ENCODE measurements around the gene RBM42. TPM values are rescaled to one million over a fixed set of nuclear protein-coding genes. Genes with fewer than 3 reads are reported as not detected.
A peak's percentile ranks its signal among the peaks of the same experiment; 100 is the strongest.

The RBM42 gene
- polyA plus RNA-seq, 6 donors from 2014 or later: 30.6 to 71.1 (median 50.9) TPM

DNA sequence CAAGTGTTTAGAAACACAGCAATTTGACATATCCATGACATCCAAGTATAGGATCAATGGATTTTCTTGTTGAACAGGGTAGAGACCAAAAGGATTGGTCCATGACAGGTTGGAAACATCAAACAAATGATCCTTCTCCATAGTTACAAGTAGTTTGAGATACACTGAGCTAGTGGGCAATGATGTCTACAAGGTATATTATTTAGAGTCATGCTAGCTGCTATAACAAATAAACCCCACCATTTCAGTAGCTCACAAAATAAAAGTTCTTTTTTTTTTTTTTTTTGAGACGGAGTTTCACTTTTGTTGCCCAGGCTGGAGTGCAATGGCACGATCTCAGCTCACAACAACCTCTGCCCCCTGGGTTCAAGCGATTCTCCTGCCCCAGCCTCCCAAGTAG, 21.2 kb upstream of the RBM42 start:
- DNase-seq (no peak), ATAC-seq (ENCODE audit: low read depth in 2 of 2) (no peak)
- H3K27me3 Mint-ChIP-seq: peaks cover 0 to 6% (median under 1%) of the 10 kb centered on the region in 3 donors
- peaks cover 0 to 6% of the 10 kb centered on the region in 2 donors for H3K36me3 Mint-ChIP-seq
- H3K4me1 Mint-ChIP-seq: peaks cover 27 to 45% (median 29%) of the 10 kb centered on the region in 3 donors
- H3K4me3 Mint-ChIP-seq: no peak overlapping the region
- peaks cover 0 to 7% (median 6%) of the 10 kb centered on the region in 7 donors for H3K9me3 Mint-ChIP-seq
- peak overlapping the region in 3 of 6 donors; percentile 53 to 97 (median 75) for H3K27ac Mint-ChIP-seq

DNA sequence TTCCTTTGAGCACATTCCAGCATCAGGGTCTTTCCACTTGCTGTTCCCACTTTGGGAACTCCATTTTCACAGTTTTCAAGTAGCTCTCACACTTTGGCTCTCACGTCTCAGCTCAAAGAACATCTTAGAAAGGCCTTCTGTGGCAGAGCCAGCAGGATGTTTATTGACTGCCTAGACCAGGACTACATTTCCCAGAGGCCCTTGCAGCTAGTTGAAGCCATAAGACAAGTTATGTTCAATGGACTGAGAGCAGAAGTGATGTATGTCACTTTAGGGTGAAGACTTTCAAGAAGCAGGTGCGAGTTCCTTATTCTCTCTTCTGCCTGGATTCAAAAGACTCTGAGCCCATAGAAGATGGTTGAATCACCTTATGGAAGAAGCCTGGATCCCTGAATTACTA, 20.6 kb upstream of the RBM42 start:
- peaks cover 28 to 45% (median 35%) of the 10 kb centered on the region in 3 donors for H3K4me1 Mint-ChIP-seq
- H3K9me3 Mint-ChIP-seq: peaks cover 0 to 7% (median 6%) of the 10 kb centered on the region in 7 donors
- DNase-seq (peak; percentile 40), ATAC-seq (ENCODE audit: low read depth in 2 of 2) (no peak)
- H3K36me3 Mint-ChIP-seq: peaks cover 0 to 6% of the 10 kb centered on the region in 2 donors
- peaks cover 0 to 3% (median 0%) of the 10 kb centered on the region in 3 donors for H3K27me3 Mint-ChIP-seq
- H3K27ac Mint-ChIP-seq: peak overlapping the region; percentile 93 to 98 (median 97)
- H3K4me3 Mint-ChIP-seq: peak overlapping the region in 7 of 8 donors; percentile 20 to 76 (median 56)

DNA sequence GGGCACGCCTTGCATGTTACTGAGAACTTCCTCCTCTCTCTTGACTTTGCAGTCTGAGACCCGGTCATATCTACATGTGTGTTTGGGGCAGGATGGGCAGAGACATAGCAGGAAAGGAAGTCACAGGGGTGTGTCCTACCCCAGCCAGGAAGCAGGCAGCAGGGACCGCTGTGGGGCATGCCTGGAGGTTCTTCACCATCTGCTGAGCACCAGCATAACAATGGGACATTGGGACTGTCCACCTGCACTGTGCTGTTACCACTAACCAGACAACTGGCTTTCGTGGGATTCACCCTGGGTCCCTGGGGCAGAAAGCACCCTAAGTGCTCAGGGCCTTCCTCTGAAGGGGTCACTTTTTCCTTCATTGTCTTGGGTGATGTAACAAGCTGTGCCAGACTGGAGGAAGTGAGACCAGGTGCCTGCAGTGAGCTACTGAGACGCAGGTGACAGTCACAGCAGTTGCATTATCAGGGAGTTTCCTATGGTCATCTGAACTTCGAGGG, 18.9 kb upstream of the RBM42 start:
- H3K4me1 Mint-ChIP-seq: peaks cover 33 to 51% (median 41%) of the 10 kb centered on the region in 3 donors
- H3K9me3 Mint-ChIP-seq: peaks cover 0 to 7% (median 6%) of the 10 kb centered on the region in 7 donors
- peak; percentile 67 to 76 for ATAC-seq (ENCODE audit: low read depth in 2 of 2)
- H3K27me3 Mint-ChIP-seq: no peaks in the 10 kb centered on the region
- DNase-seq: peak; percentile 74
- H3K4me3 Mint-ChIP-seq: peak overlapping the region; percentile 22 to 86 (median 78)
- peak overlapping the region; percentile 97 to 99 (median 98) for H3K27ac Mint-ChIP-seq
- peaks cover 0 to 6% of the 10 kb centered on the region in 2 donors for H3K36me3 Mint-ChIP-seq

DNA sequence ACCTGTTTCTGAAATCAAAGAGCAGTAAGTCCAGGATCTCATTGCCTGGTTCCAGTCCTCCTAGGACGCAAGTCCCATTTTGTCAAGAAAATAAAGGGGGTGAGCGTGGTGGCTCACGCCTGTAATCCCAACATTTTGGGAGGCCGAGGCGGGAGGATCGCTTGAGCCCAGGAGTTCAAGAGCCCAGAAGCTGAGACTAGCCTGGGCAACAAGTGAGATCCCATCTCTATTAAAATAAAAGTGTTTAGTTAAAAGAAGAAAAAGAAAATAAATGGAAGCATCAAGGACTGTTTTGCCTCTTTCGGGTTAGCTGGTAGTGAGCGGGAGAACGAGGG, 16.6 kb upstream of the RBM42 start:
- no peak for ATAC-seq (ENCODE audit: low read depth in 2 of 2)
- peaks cover 6 to 13% of the 10 kb centered on the region in 2 donors for H3K36me3 Mint-ChIP-seq

DNA sequence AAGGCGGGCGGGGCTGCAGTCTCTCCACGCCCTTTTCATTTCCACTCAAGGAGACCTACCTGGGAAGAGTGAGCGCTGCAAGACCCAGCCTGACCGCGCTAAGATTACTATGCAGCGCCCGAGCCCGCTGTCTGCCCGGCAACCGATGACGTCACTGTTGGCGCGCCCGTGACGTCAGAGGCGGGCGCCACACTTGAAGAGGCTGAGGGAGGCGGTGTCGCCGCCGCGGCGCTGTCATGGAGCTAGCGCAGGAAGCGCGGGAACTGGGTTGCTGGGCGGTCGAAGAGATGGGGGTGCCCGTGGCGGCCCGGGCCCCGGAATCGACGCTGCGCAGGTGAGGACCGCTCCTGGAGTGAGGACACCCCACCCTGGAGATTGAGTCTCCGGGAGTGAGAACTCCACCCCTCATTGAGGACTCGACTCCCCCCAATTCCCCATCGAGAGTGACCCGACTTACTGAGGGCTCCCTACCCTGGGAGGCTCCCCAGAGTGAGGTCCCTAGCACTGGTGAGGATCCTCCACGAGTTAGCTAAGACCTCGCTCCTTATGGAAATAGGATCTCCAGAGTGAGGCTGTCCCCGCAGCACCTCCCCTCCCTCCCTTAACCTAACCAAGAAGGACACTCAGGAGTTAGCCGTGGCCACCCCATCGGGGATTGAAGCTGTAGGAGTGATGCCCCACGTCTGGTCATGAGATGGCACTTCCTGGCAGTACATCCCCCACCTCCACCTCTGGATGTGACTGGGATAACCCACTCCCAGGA, 16.1 kb upstream of the RBM42 start, which contains the start of gene HAUS5:
Gene HAUS5 (plus strand): TSS at position 177 of the 763 bp plus-strand sequence. CDS start 60 bp downstream, at position 237.
- Mint-ChIP-seq H3K27me3 (no peaks in the 10 kb centered on the region), H3K36me3 (peaks cover 6 to 13% of the 10 kb centered on the region in 2 donors), H3K27ac (peak within 1 kb of the TSS; percentile 97 to 99 (median 98)), H3K4me3 (peak within 1 kb of the TSS; percentile 82 to 95 (median 90)), H3K4me1 (peaks cover 37 to 53% (median 41%) of the 10 kb centered on the region in 3 donors), H3K9me3 (peaks cover 0 to 7% (median 4%) of the 10 kb centered on the region in 7 donors)
- ATAC-seq (ENCODE audit: low read depth in 2 of 2) (peak; percentile 65 to 72), DNase-seq (peak; percentile 97)

More for the DNA sequence above, 16.6 kb upstream of the RBM42 start:
- peak overlapping the region; percentile 82 to 95 (median 90) for H3K4me3 Mint-ChIP-seq
- DNase-seq: no peak
- no peaks in the 10 kb centered on the region for H3K27me3 Mint-ChIP-seq
- H3K27ac Mint-ChIP-seq: peak overlapping the region; percentile 97 to 99 (median 98)
- H3K9me3 Mint-ChIP-seq: peaks cover 0 to 7% (median 6%) of the 10 kb centered on the region in 7 donors
- H3K4me1 Mint-ChIP-seq: peaks cover 37 to 53% (median 41%) of the 10 kb centered on the region in 3 donors

DNA sequence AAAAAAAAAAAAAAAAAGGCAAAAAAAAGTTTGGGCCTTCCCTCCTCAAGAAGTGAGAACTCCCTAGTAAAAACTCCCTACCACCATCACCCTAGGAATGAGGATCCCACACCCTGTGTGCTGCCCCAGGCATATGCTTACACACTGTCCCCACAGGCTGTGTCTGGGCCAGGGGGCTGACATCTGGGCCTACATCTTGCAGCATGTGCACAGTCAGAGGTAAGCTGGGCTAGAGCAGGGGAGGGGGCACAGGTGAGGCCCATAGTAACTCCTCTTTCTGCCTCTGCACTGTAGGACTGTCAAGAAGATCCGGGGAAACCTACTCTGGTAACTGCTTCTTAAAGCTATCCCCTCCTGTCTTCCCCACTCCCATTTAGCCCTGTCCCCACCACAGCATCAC, 15.3 kb upstream of the RBM42 start:
- DNase-seq (no peak), ATAC-seq (ENCODE audit: low read depth in 2 of 2) (no peak)
- no peaks in the 10 kb centered on the region for H3K27me3 Mint-ChIP-seq
- H3K4me1 Mint-ChIP-seq: peaks cover 33 to 48% (median 37%) of the 10 kb centered on the region in 3 donors
- H3K9me3 Mint-ChIP-seq: peaks cover 0 to 2% (median 0%) of the 10 kb centered on the region in 7 donors
- peaks cover 6 to 8% of the 10 kb centered on the region in 2 donors for H3K36me3 Mint-ChIP-seq
- peak overlapping the region in 4 of 6 donors; percentile 56 to 98 (median 94) for H3K27ac Mint-ChIP-seq
- peak overlapping the region; percentile 52 to 95 (median 88) for H3K4me3 Mint-ChIP-seq

DNA sequence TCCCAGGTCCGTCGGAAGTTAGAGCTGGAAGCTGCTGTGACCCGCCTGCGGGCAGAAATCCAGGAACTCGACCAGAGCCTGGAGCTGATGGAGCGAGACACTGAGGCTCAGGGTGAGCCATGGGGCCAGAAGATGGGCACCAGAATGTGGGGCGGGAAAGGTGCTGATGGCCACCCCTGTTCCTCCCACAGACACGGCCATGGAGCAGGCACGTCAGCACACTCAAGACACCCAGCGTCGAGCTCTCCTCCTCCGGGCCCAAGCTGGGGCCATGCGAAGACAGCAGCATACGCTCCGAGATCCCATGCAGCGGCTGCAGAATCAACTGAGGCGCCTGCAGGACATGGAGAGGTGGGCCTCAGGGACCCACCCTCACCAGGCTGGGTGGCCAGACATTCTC, 13.8 kb upstream of the RBM42 start:
- Mint-ChIP-seq H3K36me3 (peaks cover 6 to 7% of the 10 kb centered on the region in 2 donors), H3K4me3 (peak overlapping the region in 2 of 8 donors; percentile 37 to 44), H3K9me3 (no peaks in the 10 kb centered on the region), H3K27me3 (no peaks in the 10 kb centered on the region), H3K4me1 (peaks cover 24 to 34% (median 27%) of the 10 kb centered on the region in 3 donors), H3K27ac (peak overlapping the region in 1 of 6 donors; percentile 97)
- DNase-seq (no peak), ATAC-seq (ENCODE audit: low read depth in 2 of 2) (no peak)

DNA sequence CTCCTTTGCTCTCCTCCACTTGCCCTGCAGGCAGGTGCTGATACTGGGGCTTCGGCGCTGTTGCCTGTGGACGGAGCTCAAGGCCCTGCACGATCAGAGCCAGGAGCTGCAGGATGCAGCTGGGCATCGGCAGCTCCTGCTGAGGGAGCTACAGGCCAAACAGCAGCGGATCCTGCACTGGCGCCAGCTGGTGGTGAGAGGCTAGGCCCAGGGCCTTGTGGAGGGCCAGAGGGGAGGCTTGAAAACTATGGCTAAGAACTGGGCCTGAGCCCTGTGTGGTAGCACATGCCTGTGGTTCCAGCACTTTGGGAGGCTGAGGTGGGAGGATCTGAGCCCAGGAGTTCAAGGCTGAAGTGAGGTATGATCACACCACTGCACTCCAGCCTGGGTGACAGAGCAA, 10.0 kb upstream of the RBM42 start:
- Mint-ChIP-seq H3K4me3 (no peak overlapping the region), H3K36me3 (peaks cover 6 to 23% of the 10 kb centered on the region in 2 donors), H3K27me3 (no peaks in the 10 kb centered on the region), H3K27ac (peak overlapping the region in 1 of 6 donors; percentile 7), H3K9me3 (no peaks in the 10 kb centered on the region), H3K4me1 (peaks cover under 1 to 10% (median 3%) of the 10 kb centered on the region in 3 donors)
- DNase-seq (no peak), ATAC-seq (ENCODE audit: low read depth in 2 of 2) (no peak)

DNA sequence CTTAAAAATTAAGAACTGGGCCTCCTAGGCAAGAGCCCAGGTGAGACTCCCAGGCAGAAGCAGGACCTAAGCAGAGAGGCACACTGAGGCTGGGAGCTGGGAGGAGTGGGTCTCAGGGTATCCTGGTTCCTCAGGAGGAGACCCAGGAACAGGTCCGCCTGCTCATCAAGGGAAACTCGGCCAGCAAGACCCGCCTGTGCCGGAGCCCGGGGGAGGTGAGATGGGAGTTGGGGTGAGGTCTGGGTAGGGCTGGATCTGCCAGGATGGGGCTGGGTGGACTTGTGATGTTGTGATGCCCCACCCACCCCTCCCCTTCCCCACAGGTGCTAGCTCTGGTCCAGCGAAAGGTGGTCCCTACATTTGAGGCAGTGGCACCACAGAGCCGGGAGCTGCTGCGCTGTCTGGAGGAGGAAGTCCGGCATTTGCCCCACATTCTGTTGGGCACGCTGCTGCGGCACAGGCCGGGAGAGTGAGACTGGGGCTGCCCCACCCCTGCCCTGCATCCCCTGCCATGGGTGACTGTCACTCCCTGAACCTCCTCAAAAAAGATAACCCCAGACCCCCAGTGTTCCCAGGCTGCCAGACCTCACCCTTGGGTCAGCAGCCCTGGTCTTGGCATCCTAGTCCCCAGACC, 9.4 kb upstream of the RBM42 start:
- Mint-ChIP-seq H3K4me1 (peaks cover 0 to 9% (median 3%) of the 10 kb centered on the region in 3 donors), H3K9me3 (no peaks in the 10 kb centered on the region), H3K27ac (peak overlapping the region in 1 of 6 donors; percentile 72), H3K27me3 (no peaks in the 10 kb centered on the region), H3K36me3 (peaks cover 6 to 23% of the 10 kb centered on the region in 2 donors), H3K4me3 (no peak overlapping the region)
- no peak for DNase-seq
- no peak for ATAC-seq (ENCODE audit: low read depth in 2 of 2)

DNA sequence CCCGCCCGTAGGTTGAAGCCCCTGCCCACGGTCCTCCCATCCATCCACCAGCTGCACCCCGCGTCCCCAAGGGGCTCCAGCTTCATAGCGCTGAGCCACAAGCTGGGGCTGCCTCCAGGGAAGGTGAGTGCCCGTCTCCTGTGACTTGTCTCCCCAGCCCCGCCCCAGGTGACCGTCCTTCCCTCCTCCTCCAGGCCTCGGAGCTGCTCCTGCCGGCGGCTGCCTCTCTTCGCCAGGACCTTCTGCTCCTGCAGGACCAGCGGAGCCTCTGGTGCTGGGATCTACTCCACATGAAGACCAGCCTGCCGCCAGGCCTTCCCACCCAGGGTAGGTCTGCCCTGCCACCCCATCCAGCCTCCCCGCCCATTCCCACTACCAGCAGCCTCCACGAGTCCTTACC, 8.8 kb upstream of the RBM42 start:
- DNase-seq: no peak
- ATAC-seq (ENCODE audit: low read depth in 2 of 2): no peak
- Mint-ChIP-seq H3K4me1 (peaks cover 0 to 9% (median 3%) of the 10 kb centered on the region in 3 donors), H3K4me3 (peak overlapping the region in 1 of 8 donors; percentile 68), H3K9me3 (no peaks in the 10 kb centered on the region), H3K36me3 (peaks cover 6 to 23% of the 10 kb centered on the region in 2 donors), H3K27ac (peak overlapping the region in 1 of 6 donors; percentile 72), H3K27me3 (no peaks in the 10 kb centered on the region)

DNA sequence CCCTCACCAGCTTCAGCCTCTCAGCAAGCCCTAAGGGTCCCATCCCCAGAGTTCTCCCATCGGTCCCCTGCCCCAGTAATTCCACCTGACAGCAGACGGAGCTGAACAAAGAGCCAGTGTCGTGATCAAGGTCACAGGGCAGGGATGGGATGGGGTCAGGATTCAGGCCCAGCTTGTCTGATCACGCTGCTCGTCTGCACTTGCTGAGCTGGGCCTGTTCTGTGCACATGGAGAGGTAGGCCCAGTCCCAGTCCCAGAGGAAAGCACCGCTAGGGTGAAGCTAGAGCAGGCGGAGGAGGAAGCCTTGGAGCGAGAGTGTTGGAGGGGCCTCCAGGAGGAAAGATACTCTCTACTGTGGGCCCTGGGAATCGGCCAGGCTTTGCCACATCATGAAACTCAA, 7.1 kb upstream of the RBM42 start:
- DNase-seq (no peak), ATAC-seq (ENCODE audit: low read depth in 2 of 2) (no peak)
- Mint-ChIP-seq H3K4me1 (peaks cover 0 to 5% (median 0%) of the 10 kb centered on the region in 3 donors), H3K27ac (peak overlapping the region in 1 of 6 donors; percentile 58), H3K9me3 (no peaks in the 10 kb centered on the region), H3K27me3 (no peaks in the 10 kb centered on the region), H3K4me3 (peak overlapping the region in 2 of 8 donors; percentile 13 to 24), H3K36me3 (peaks cover 0 to 15% of the 10 kb centered on the region in 2 donors)

DNA sequence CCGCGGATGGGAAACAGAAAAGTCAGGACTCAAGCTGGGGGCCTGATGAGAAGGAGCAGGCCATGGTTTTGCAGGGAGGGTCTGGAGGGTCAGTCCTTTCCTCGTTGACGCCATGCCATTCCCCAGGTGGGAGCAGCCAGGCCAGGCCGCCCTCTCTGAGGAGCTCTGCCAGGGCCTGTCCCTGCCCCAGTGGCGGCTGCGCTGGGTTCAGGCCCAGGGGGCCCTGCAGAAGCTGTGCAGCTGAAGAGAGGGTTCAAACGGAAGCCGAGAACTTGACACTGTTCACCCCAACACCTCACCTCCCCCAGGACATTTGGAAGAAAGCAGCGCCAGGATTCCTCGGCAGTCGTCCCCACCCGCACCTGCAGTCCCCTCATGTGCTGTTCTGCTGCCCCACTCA, 6.1 kb upstream of the RBM42 start:
- H3K4me3 Mint-ChIP-seq: peak overlapping the region in 1 of 8 donors; percentile 18
- peaks cover 0 to 5% (median 0%) of the 10 kb centered on the region in 3 donors for H3K4me1 Mint-ChIP-seq
- no peaks in the 10 kb centered on the region for H3K9me3 Mint-ChIP-seq
- no peak overlapping the region for H3K27ac Mint-ChIP-seq
- DNase-seq: no peak
- H3K27me3 Mint-ChIP-seq: no peaks in the 10 kb centered on the region
- peaks cover 0 to 15% of the 10 kb centered on the region in 2 donors for H3K36me3 Mint-ChIP-seq
- ATAC-seq (ENCODE audit: low read depth in 2 of 2): no peak

DNA sequence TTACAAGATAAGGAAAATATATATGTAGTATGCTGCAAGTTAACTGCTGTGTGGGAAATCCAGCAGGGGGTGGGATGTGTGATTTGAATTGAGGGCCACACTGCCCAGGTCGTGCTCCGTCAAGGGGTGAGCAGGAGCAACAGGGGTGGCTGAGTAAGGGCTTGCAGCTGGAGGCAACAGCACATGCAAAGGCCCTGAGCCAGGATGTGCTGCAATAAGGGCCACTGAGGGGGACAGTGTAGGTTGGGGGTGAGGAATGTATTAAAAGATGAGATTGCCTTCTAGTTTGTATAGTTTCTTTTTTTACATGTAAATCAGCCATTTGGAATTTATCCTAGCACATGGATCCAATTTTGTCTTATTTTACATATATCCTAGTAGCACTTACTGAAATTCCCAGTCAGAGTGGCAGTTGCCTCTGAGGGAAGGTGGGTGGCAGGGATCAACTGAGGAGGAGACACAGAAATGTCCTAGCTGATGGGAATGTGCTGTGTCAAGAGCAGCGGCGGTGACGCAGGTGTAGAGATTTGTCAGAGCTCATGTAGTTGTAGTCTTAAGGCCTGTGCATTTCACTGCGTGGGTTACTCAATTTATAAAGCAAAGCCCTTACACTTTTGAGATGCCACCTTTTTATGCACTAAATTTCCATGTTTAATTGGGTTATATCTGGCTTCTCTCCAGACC, 5.4 kb upstream of the RBM42 start:
- H3K27ac Mint-ChIP-seq: peak overlapping the region in 3 of 6 donors; percentile 47 to 51 (median 50)
- peak overlapping the region in 1 of 8 donors; percentile 18 for H3K4me3 Mint-ChIP-seq
- no peak for DNase-seq
- H3K4me1 Mint-ChIP-seq: peaks cover 5 to 9% (median 7%) of the 10 kb centered on the region in 3 donors
- ATAC-seq (ENCODE audit: low read depth in 2 of 2): no peak
- no peaks in the 10 kb centered on the region for H3K27me3 Mint-ChIP-seq
- peaks cover 0 to 15% of the 10 kb centered on the region in 2 donors for H3K36me3 Mint-ChIP-seq
- no peaks in the 10 kb centered on the region for H3K9me3 Mint-ChIP-seq
